Sigmoid colon (tissue), 7 donors: ENCODE results near the gene PDE4D. TPM values are rescaled to one million over a fixed set of nuclear protein-coding genes. Genes with fewer than 3 reads are reported as not detected.

Experiments used
- DNase-seq: peaks from one replicate; pipeline ENCODE4 v3.0.0-alpha.2; 2019
- H3K27ac ChIP-seq, 4 donors: fragments of 200-600 bp; sonication (generic); one replicate each; pipeline ENCODE4 v1.5.1; 2016 to 2019; ENCODE audit warnings: mild to moderate bottlenecking in 1 of 4
- H3K27me3 ChIP-seq, 3 donors: fragments of 200-600 bp; sonication (generic); one replicate each; pipeline ENCODE4 v1.5.1; 2019; ENCODE audit warnings: mild to moderate bottlenecking in 1 of 3
- H3K36me3 ChIP-seq, 4 donors: fragments of 200-600 bp; sonication (generic); one replicate each; pipeline ENCODE4 v1.5.1; 2016 to 2019
- H3K4me1 ChIP-seq, 4 donors: fragments of 200-600 bp; sonication (generic); one replicate each; pipeline ENCODE4 v1.5.1; 2017 to 2019
- H3K4me3 ChIP-seq, 4 donors: fragments of 200-600 bp; sonication (generic); one replicate each; pipeline ENCODE4 v1.5.1; 2017 to 2019; ENCODE audit warnings: mild to moderate bottlenecking in 2 of 4, moderate library complexity in 1 of 4
- H3K9me3 ChIP-seq, 4 donors: fragments of 200-600 bp in 3 of 4; sonication (generic) in 3 of 4; one replicate each; pipeline versions ENCODE4 v1.5.1 to v1.6.1; 2013 to 2019
- CTCF ChIP-seq, 4 experiments: fragments of 450-650 bp in 3 of 4; fragments of 200-600 bp in 1 of 4; IDR thresholded peaks; one replicate each; pipeline ENCODE4 v1.5.1; 2016 to 2019; ENCODE audit warnings: antibody characterized with exemption in 4 of 4, mild to moderate bottlenecking in 3 of 4, moderate library complexity in 2 of 4
- EP300 ChIP-seq, 4 donors: sonication (generic); formaldehyde crosslinking; IDR thresholded peaks; one replicate each; pipeline ENCODE4 v1.6.1; 2017; ENCODE audit warnings: antibody characterized with exemption in 4 of 4
- POLR2A ChIP-seq, 2 donors: fragments of 450-650 bp; IDR thresholded peaks; one replicate each; pipeline ENCODE4 v1.6.1; 2016; ENCODE audit warnings: antibody characterized with exemption in 2 of 2, mild to moderate bottlenecking in 2 of 2, moderate library complexity in 2 of 2
- POLR2AphosphoS5 ChIP-seq, 4 donors: sonication (generic); formaldehyde crosslinking; IDR thresholded peaks; one replicate each; pipeline ENCODE4 v1.6.1; 2017; ENCODE audit warnings: antibody characterized with exemption in 4 of 4
- WGBS, 2 donors: extraction: QIAGEN DNeasy Blood & Tissue Kit; methylation state at CpG; one replicate each; pipeline ENCODE4 v1.1.7; 2013; 5-methylcytosine and 5-hydroxymethylcytosine counted together
- intact Hi-C: fragments of 100-400 bp; cut with DNase I; formaldehyde crosslinking; loops from one replicate; pipeline ENCODE4 v1.15.1; 2023
- polyA plus RNA-seq, 3 donors: library from polyadenylated mRNA; stranded (reverse); fragments of 200-250 nt; gene quantifications; one replicate each; pipeline ENCODE4 v1.2.3, GENCODE V29; 2013
- total RNA-seq, 4 donors: library from RNA; depleted of rRNA; stranded (reverse); fragments of >200 nt; gene quantifications; one replicate each; pipeline ENCODE4 v1.1.0, GENCODE V29; 2016
- donor health status: healthy with polysubstance abuse.
- donor health status: Bipolar disorder and iron deficiency.
- donor health status: healthy.

The PDE4D gene
- total and polyA plus RNA-seq, 7 donors, result 6.0 to 289 (median 169) TPM

GRCh38 chr5:59654691-59655090 is 238.8 kb downstream of the PDE4D start:
- Histone ChIP-seq H3K4me1 (peaks cover 0 to 29% (median 20%) of the 10 kb centered on the region in 4 donors), H3K27me3 (no peaks in the 10 kb centered on the region), H3K4me3 (no peak overlapping the region), H3K27ac (no peak overlapping the region), H3K36me3 (no peaks in the 10 kb centered on the region), H3K9me3 (no peaks in the 10 kb centered on the region)
- 97 to 99% methylated on average over 1 of the region's 1 CpG for WGBS, 2 donors
- TF ChIP-seq EP300 (IDR thresholded peaks at IDR 0.05) (no peak), POLR2A (IDR thresholded peaks at IDR 0.05) (no peak), POLR2AphosphoS5 (IDR thresholded peaks at IDR 0.05) (no peak)
- no peak for DNase-seq
- intact Hi-C loops, result no loop called here

DNA sequence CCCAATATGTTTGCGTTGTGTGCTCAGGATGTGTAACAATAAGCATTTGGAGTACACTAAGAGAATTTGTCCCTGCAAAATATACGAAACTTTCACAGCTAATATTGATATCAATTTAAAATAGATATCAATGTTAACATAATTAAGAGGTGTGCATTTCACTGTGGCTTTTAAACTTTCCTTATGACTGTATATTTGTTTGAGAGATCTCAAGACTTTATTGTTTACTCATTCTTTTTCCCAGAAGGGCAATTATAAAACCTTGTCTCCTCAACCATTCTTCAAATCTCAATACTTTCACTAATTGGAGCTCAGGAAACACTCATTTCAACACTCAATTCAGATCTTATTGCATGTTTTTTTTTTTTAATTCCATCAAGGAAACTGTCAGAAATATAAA is 241.1 kb downstream of the PDE4D start:
- peaks cover 0 to 35% (median 30%) of the 10 kb centered on the region in 4 donors for H3K4me1 ChIP-seq
- intact Hi-C loops, result no loop called here
- no peak for TF ChIP-seq POLR2A (IDR thresholded peaks at IDR 0.05)
- TF ChIP-seq EP300 (IDR thresholded peaks at IDR 0.05), result no peak
- no peak for TF ChIP-seq CTCF (IDR thresholded peaks at IDR 0.05)
- TF ChIP-seq POLR2AphosphoS5 (IDR thresholded peaks at IDR 0.05), result no peak
- WGBS, 2 donors, result 84 to 91% methylated on average over 2 of the region's 2 CpGs
- no peak overlapping the region for H3K27ac ChIP-seq
- H3K36me3 ChIP-seq, result no peaks in the 10 kb centered on the region
- H3K4me3 ChIP-seq, result no peak overlapping the region
- H3K27me3 ChIP-seq, result no peaks in the 10 kb centered on the region
- no peaks in the 10 kb centered on the region for H3K9me3 ChIP-seq
- no peak for DNase-seq

- H3K9me3 ChIP-seq, result no peaks in the 10 kb centered on the region
- H3K27ac ChIP-seq, result no peak overlapping the region
- TF ChIP-seq POLR2AphosphoS5 (IDR thresholded peaks at IDR 0.05) (no peak), CTCF (IDR thresholded peaks at IDR 0.05) (no peak), EP300 (IDR thresholded peaks at IDR 0.05) (no peak), POLR2A (IDR thresholded peaks at IDR 0.05) (no peak)
- H3K4me1 ChIP-seq, result peaks cover 0 to 23% (median 16%) of the 10 kb centered on the region in 4 donors
- H3K36me3 ChIP-seq, result no peaks in the 10 kb centered on the region
- 36 to 64% methylated on average over 8 of the region's 8 CpGs for WGBS, 2 donors
- H3K27me3 ChIP-seq, result no peaks in the 10 kb centered on the region
- intact Hi-C loops, result no loop called here
- no peak overlapping the region for H3K4me3 ChIP-seq
- DNase-seq, result no peak
These were observed 244.3 kb downstream of the PDE4D start for GRCh38 chr5:59648949-59649921.

- no peaks in the 10 kb centered on the region for H3K27me3 ChIP-seq
- DNase-seq, result no peak
- TF ChIP-seq CTCF (IDR thresholded peaks at IDR 0.05) (no peak), POLR2A (IDR thresholded peaks at IDR 0.05) (no peak), POLR2AphosphoS5 (IDR thresholded peaks at IDR 0.05) (no peak), EP300 (IDR thresholded peaks at IDR 0.05) (no peak)
- H3K4me3 ChIP-seq, result no peak overlapping the region
- no peak overlapping the region for H3K27ac ChIP-seq
- H3K4me1 ChIP-seq, result peaks cover 0 to 23% (median 14%) of the 10 kb centered on the region in 4 donors
- 79 to 93% methylated on average over 1 of the region's 1 CpG for WGBS, 2 donors
- H3K36me3 ChIP-seq, result no peaks in the 10 kb centered on the region
- H3K9me3 ChIP-seq, result no peaks in the 10 kb centered on the region
- intact Hi-C loops, result no loop called here
These were observed 245.3 kb downstream of the PDE4D start for GRCh38 chr5:59648038-59648831.

DNA sequence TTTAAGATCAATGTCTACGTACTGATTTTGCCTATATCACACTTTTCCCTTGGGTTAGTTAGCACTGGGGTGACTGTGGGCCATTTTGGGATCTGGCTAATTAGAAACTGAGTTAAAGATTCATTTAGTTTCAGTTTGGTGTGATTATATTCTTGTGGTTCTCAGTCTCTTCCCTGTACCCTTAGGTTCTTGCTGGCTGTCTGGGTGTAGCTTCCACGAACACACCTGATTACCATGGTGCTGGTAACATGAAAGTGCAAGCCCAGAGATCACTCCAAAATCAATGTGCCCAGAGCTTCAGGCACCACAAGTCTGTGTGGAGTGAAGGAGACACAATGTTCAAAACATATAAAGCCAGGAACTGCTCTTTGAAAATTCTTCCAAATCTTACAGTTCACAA is 248.1 kb downstream of the PDE4D start:
- Histone ChIP-seq H3K4me1 (peaks cover 0 to 30% (median 20%) of the 10 kb centered on the region in 4 donors), H3K9me3 (no peaks in the 10 kb centered on the region), H3K36me3 (no peaks in the 10 kb centered on the region), H3K4me3 (no peak overlapping the region), H3K27ac (no peak overlapping the region), H3K27me3 (no peaks in the 10 kb centered on the region)
- no peak for DNase-seq
- WGBS, 2 donors, result 70 to 90% methylated on average over 2 of the region's 2 CpGs
- intact Hi-C loops, result no loop called here
- TF ChIP-seq POLR2AphosphoS5 (IDR thresholded peaks at IDR 0.05) (no peak), POLR2A (IDR thresholded peaks at IDR 0.05) (no peak), EP300 (IDR thresholded peaks at IDR 0.05) (no peak), CTCF (IDR thresholded peaks at IDR 0.05) (no peak)
